ENCODE measurements around the gene CARD9.

CARD9 gene

DNA sequence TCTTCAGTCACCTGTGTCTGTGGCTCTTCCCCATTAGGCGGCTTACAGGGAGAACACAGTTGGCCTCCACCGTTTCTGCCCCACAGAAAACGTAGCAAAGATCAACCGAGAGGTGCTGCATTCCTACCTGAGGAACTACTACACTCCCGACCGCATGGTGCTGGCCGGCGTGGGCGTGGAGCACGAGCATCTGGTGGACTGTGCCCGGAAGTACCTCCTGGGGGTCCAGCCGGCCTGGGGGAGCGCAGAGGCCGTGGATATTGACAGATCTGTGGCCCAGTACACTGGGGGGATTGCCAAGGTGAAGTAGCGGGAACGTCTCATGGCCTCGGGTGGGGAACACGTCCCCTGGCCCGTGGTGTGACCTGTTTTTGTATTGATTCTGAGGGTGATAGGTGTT lies 43.4 kb upstream of the CARD9 start:
- ChIA-PET POLR2A (interaction anchor here (0.7 to 2.3 kb wide), 2 partner anchors 9 to 179 kb away, joined by 3 to 10 read pairs; no protein-coding TSS in a partner anchor), CTCF (interaction anchor here (1.2 kb wide), 1 partner anchor 54 kb away, joined by 3 read pairs; the partner anchor contains the start of gene DNLZ)
- Histone ChIP-seq H3K36me3 (ENCODE audit: control insufficient read depth in 2 of 2, insufficient read depth in 1 of 2, low read length in 2 of 2) (peaks cover 21 to 95% of the 10 kb centered on the region in 2 experiments), H3K27ac (ENCODE audit: extremely low read depth, low read depth, low read length) (no peak overlapping the region), H3K4me3 (ENCODE audit: low read depth, low read length) (no peak overlapping the region), H3K9me3 (ENCODE audit: control insufficient read depth, insufficient read depth, low read depth, low read length) (no peaks in the 10 kb centered on the region), H3K4me1 (ENCODE audit: control insufficient read depth, insufficient read depth, low read length) (peaks cover 5% of the 10 kb centered on the region)
- no peak for TF ChIP-seq ZNF433 (tag by site-specific recombination; IDR thresholded peaks at IDR 0.05; ENCODE audit: low read depth)
- no peak for TF ChIP-seq SP3 (tag by site-specific recombination; IDR thresholded peaks at IDR 0.05)
- no peak for TF ChIP-seq ZNF677 (tag by site-specific recombination; IDR thresholded peaks at IDR 0.05)
- TF ChIP-seq TSHZ1 (tag by site-specific recombination; IDR thresholded peaks at IDR 0.05; ENCODE audit: borderline replicate concordance), result no peak
- TF ChIP-seq, protein P1, sequence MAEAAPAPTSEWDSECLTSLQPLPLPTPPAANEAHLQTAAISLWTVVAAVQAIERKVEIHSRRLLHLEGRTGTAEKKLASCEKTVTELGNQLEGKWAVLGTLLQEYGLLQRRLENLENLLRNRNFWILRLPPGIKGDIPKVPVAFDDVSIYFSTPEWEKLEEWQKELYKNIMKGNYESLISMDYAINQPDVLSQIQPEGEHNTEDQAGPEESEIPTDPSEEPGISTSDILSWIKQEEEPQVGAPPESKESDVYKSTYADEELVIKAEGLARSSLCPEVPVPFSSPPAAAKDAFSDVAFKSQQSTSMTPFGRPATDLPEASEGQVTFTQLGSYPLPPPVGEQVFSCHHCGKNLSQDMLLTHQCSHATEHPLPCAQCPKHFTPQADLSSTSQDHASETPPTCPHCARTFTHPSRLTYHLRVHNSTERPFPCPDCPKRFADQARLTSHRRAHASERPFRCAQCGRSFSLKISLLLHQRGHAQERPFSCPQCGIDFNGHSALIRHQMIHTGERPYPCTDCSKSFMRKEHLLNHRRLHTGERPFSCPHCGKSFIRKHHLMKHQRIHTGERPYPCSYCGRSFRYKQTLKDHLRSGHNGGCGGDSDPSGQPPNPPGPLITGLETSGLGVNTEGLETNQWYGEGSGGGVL (tag by site-specific recombination; IDR thresholded peaks at IDR 0.05), result no peak
- TF ChIP-seq ZNF664 (tag by site-specific recombination; IDR thresholded peaks at IDR 0.05), result no peak
- TF ChIP-seq, protein P2, sequence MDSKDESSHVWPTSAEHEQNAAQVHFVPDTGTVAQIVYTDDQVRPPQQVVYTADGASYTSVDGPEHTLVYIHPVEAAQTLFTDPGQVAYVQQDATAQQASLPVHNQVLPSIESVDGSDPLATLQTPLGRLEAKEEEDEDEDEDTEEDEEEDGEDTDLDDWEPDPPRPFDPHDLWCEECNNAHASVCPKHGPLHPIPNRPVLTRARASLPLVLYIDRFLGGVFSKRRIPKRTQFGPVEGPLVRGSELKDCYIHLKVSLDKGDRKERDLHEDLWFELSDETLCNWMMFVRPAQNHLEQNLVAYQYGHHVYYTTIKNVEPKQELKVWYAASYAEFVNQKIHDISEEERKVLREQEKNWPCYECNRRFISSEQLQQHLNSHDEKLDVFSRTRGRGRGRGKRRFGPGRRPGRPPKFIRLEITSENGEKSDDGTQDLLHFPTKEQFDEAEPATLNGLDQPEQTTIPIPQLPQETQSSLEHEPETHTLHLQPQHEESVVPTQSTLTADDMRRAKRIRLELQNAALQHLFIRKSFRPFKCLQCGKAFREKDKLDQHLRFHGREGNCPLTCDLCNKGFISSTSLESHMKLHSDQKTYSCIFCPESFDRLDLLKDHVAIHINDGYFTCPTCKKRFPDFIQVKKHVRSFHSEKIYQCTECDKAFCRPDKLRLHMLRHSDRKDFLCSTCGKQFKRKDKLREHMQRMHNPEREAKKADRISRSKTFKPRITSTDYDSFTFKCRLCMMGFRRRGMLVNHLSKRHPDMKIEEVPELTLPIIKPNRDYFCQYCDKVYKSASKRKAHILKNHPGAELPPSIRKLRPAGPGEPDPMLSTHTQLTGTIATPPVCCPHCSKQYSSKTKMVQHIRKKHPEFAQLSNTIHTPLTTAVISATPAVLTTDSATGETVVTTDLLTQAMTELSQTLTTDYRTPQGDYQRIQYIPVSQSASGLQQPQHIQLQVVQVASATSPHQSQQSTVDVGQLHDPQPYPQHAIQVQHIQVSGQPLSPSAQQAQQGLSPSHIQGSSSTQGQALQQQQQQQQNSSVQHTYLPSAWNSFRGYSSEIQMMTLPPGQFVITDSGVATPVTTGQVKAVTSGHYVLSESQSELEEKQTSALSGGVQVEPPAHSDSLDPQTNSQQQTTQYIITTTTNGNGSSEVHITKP (tag by site-specific recombination; IDR thresholded peaks at IDR 0.05), result no peak
- no peak for TF ChIP-seq ZNF146 (tag by site-specific recombination; IDR thresholded peaks at IDR 0.05)
- no peak for TF ChIP-seq BCL11B (tag by site-specific recombination; IDR thresholded peaks at IDR 0.05; ENCODE audit: low read depth)
- no peak for TF ChIP-seq ZNF121 (tag by site-specific recombination; IDR thresholded peaks at IDR 0.05)
- no peak for TF ChIP-seq ZNF530 (tag by site-specific recombination; IDR thresholded peaks at IDR 0.05; ENCODE audit: low read depth)

DNA sequence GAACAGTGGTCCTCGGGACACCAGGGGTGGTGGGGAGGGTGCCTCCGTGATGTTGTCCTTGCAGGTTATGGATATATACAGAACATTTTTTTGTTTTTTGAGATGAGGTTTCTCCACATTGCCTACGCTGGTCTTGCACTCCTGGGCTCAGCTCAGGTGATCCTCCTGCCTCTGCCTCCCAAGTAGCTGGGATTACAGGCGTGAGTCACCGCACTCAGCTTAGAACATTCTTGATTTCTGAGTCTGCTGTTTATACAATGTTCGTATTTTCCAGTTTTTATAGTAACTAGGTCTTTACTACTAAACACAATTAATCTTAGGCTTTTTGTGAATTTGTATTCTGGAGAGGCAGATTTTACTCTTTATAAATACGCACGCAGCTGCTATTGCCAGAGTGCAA lies 43.0 kb upstream of the CARD9 start:
- H3K27ac ChIP-seq (ENCODE audit: extremely low read depth, low read depth, low read length), result no peak overlapping the region
- no peak overlapping the region for H3K4me3 ChIP-seq (ENCODE audit: low read depth, low read length)
- peaks cover 10% of the 10 kb centered on the region for H3K4me1 ChIP-seq (ENCODE audit: control insufficient read depth, insufficient read depth, low read length)
- H3K9me3 ChIP-seq (ENCODE audit: control insufficient read depth, insufficient read depth, low read depth, low read length), result no peaks in the 10 kb centered on the region
- ChIA-PET CTCF (interaction anchor here (1.2 kb wide), 1 partner anchor 53 kb away, joined by 3 read pairs; the partner anchor contains the start of gene DNLZ), POLR2A (interaction anchor here (2.3 kb wide), 1 partner anchor 9 kb away, joined by 10 read pairs; no protein-coding TSS in a partner anchor)
- TF ChIP-seq REPIN1 (tag by site-specific recombination; IDR thresholded peaks at IDR 0.05; ENCODE audit: low read depth), result no peak
- TF ChIP-seq, protein P1 (tag by site-specific recombination; IDR thresholded peaks at IDR 0.05), result no peak
- no peak for TF ChIP-seq SP7 (tag by site-specific recombination; IDR thresholded peaks at IDR 0.05)
- H3K36me3 ChIP-seq (ENCODE audit: control insufficient read depth in 2 of 2, insufficient read depth in 1 of 2, low read length in 2 of 2), result peaks cover 21 to 93% of the 10 kb centered on the region in 2 experiments

Data from HEK293 (cell line).